GM12865 (cell line): Measurements from ENCODE around the gene ARHGAP22.
A peak's percentile ranks its signal among the peaks of the same experiment; 100 is the strongest.

ENCODE experiments used
- DNase-seq: peaks from one replicate; pipeline ENCODE4 v3.0.0; 2010; ENCODE audit warnings: low read depth
- H3K4me3 ChIP-seq: 2 replicates; pipeline ENCODE4 v1.5.1; 2011; ENCODE audit warnings: mild to moderate bottlenecking, low read depth, low read length, control low read depth
- CTCF ChIP-seq: IDR thresholded peaks from 2 replicates; pipeline ENCODE4 v1.5.1; 2011; ENCODE audit warnings: low read length, control low read depth, low read depth, inconsistent platforms; ENCODE audit not compliant: insufficient read depth; ENCODE audit errors: missing control alignments

ARHGAP22 gene

GRCh38 chr10:48633381-48634197 lies 28.7 kb upstream of the ARHGAP22 start:
- TF ChIP-seq CTCF, result no peak
- peak; percentile 43 for DNase-seq
- H3K4me3 ChIP-seq, result no peak overlapping the region; the same call in 1 of the 2 replicates

GRCh38 chr10:48632166-48632565 lies 27.3 kb upstream of the ARHGAP22 start:
- DNase-seq, result no peak
- H3K4me3 ChIP-seq, result no peak overlapping the region
- TF ChIP-seq CTCF, result no peak

- TF ChIP-seq CTCF, result no peak
- H3K4me3 ChIP-seq, result no peak overlapping the region
- DNase-seq, result no peak
Measured at GRCh38 chr10:48627984-48628609, 23.2 kb upstream of the ARHGAP22 start.

GRCh38 chr10:48626986-48627731 lies 22.3 kb upstream of the ARHGAP22 start:
- TF ChIP-seq CTCF, result no peak
- H3K4me3 ChIP-seq, result no peak overlapping the region
- DNase-seq, result no peak

- TF ChIP-seq CTCF, result no peak
- H3K4me3 ChIP-seq, result no peak overlapping the region
- DNase-seq, result no peak
Measured at GRCh38 chr10:48626447-48626846, 21.6 kb upstream of the ARHGAP22 start.

- DNase-seq, result no peak
- no peak overlapping the region for H3K4me3 ChIP-seq
- no peak for TF ChIP-seq CTCF
Measured at GRCh38 chr10:48625826-48626134, 20.9 kb upstream of the ARHGAP22 start.
